Upper lobe of left lung (tissue), 6 donors: ENCODE measurements around the gene TMEM190. TPM values are rescaled to one million over a fixed set of nuclear protein-coding genes. Genes with fewer than 3 reads are reported as not detected.

Experiments
- ATAC-seq, 2 donors: fragments of 200-7000 bp; cut with Tn5 transposase; one replicate each; pipeline ENCODE4 v1.9.1; 2022; ENCODE audit warnings: mild to moderate bottlenecking in 2 of 2, moderate library complexity in 2 of 2; ENCODE audit not compliant: low FRiP score in 2 of 2
- DNase-seq, 2 donors: peaks; one replicate each; pipeline ENCODE4 v3.0.0-alpha.2; 2019 to 2020
- H3K27ac ChIP-seq, 4 donors: fragments of 200-600 bp; sonication (generic); one replicate each; pipeline ENCODE4 v1.5.1; 2016 to 2019
- H3K27me3 ChIP-seq, 4 donors: fragments of 200-600 bp; sonication (generic); one replicate each; pipeline ENCODE4 v1.5.1; 2017 to 2019
- H3K36me3 ChIP-seq, 4 donors: fragments of 200-600 bp; sonication (generic); one replicate each; pipeline ENCODE4 v1.5.1; 2016 to 2019
- H3K4me1 ChIP-seq, 4 donors: fragments of 200-600 bp; sonication (generic); one replicate each; pipeline ENCODE4 v1.5.1; 2018 to 2019
- H3K4me3 ChIP-seq, 4 donors: fragments of 200-600 bp; sonication (generic); one replicate each; pipeline ENCODE4 v1.5.1; 2017 to 2019; ENCODE audit warnings: mild to moderate bottlenecking in 2 of 4, moderate library complexity in 1 of 4
- H3K9me3 ChIP-seq, 4 donors: fragments of 200-600 bp; sonication (generic); one replicate each; pipeline ENCODE4 v1.5.1; 2018 to 2019
- CTCF ChIP-seq, 6 experiments: fragments of 450-650 bp in 4 of 6; fragments of 200-600 bp in 2 of 6; sonication (generic) in 2 of 6; IDR thresholded peaks; one replicate each; pipeline ENCODE4 v1.5.1; 2016 to 2019; ENCODE audit warnings: antibody characterized with exemption in 6 of 6
- EP300 ChIP-seq, 4 donors: sonication (generic); formaldehyde crosslinking; IDR thresholded peaks; one replicate each; pipeline ENCODE4 v1.5.1; 2017; ENCODE audit warnings: antibody characterized with exemption in 4 of 4, control low read depth in 2 of 4
- POLR2A ChIP-seq, 4 donors: fragments of 450-650 bp; IDR thresholded peaks; one replicate each; pipeline ENCODE4 v1.5.1; 2016 to 2017; ENCODE audit warnings: antibody characterized with exemption in 4 of 4, mild to moderate bottlenecking in 2 of 4
- POLR2AphosphoS5 ChIP-seq, 2 donors: sonication (generic); formaldehyde crosslinking; IDR thresholded peaks; one replicate each; pipeline ENCODE4 v1.5.1; 2017; ENCODE audit warnings: antibody characterized with exemption in 2 of 2
- WGBS, 2 donors: methylation state at CpG; one replicate each; pipeline ENCODE4 v1.1.5; 2017 to 2018; 5-methylcytosine and 5-hydroxymethylcytosine counted together
- total RNA-seq, 6 donors: library from RNA; depleted of rRNA in 4 of 6; stranded (reverse); fragments of >200 nt in 4 of 6; gene quantifications; one replicate each; pipeline versions ENCODE4 v1.1.0 to v1.2.1, GENCODE V29; 2016 to 2021
- donor health status: DM: no; HTN: no; CAD: no; lungs with moderate emphysema.
- donor health status: DM: no; HTN: yes; CAD: no; lungs with severe emphysema.

TMEM190 gene
- total RNA-seq, 6 donors from 2014 or later = 0.92 to 48.6 (median 20.9) TPM

DNA sequence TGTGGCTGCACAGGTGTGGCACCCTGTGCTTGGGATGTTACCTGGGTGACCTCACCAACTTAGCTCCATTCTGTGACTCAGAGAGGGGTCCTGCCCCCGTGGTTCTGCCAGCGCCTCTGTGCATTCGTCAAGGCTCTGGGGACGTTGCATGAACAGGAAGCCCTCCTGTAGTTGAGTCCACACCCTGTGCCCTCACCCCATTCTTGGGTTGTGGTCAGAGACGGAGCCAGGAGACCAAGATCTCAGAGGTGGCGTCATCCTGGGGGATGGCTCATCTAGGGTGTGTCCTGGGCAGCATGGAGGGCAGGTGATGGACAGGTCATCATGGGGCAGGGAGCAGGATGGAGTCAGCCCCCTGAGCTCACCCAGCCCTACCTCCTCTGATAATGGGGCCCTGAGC is 24.6 kb upstream of the TMEM190 start:
- ATAC-seq = no peak

GRCh38 chr19:55352549-55353145 is 24.0 kb upstream of the TMEM190 start:
- Histone ChIP-seq H3K4me3 (no peak overlapping the region), H3K27ac (no peak overlapping the region), H3K36me3 (no peaks in the 10 kb centered on the region), H3K4me1 (peaks cover 15 to 30% (median 20%) of the 10 kb centered on the region in 4 donors), H3K27me3 (peaks cover 2 to 36% (median 23%) of the 10 kb centered on the region in 4 donors), H3K9me3 (no peaks in the 10 kb centered on the region)
- no peak for DNase-seq
- WGBS, 2 donors = 65 to 67% methylated on average over 22 to 25 of the region's 25 CpGs
- TF ChIP-seq CTCF (IDR thresholded peaks at IDR 0.05) (no peak), POLR2AphosphoS5 (IDR thresholded peaks at IDR 0.05) (no peak), EP300 (IDR thresholded peaks at IDR 0.05) (no peak), POLR2A (IDR thresholded peaks at IDR 0.05) (no peak)
- no peak for ATAC-seq

More for the DNA sequence above, 24.6 kb upstream of the TMEM190 start:
- H3K4me1 ChIP-seq = peaks cover 15 to 30% (median 20%) of the 10 kb centered on the region in 4 donors
- H3K4me3 ChIP-seq = no peak overlapping the region
- peaks cover 0 to 5% (median 2%) of the 10 kb centered on the region in 4 donors for H3K36me3 ChIP-seq
- no peaks in the 10 kb centered on the region for H3K9me3 ChIP-seq
- WGBS, 2 donors = 50 to 74% methylated on average over 4 to 6 of the region's 6 CpGs
- H3K27me3 ChIP-seq = peaks cover 2 to 36% (median 23%) of the 10 kb centered on the region in 4 donors
- H3K27ac ChIP-seq = no peak overlapping the region
- DNase-seq = no peak
- TF ChIP-seq EP300 (IDR thresholded peaks at IDR 0.05) (no peak), CTCF (IDR thresholded peaks at IDR 0.05) (no peak), POLR2A (IDR thresholded peaks at IDR 0.05) (no peak), POLR2AphosphoS5 (IDR thresholded peaks at IDR 0.05) (no peak)

- WGBS, 2 donors = 2% methylated on average over 21 to 24 of the region's 24 CpGs
- DNase-seq (peak in 1 of 2 donors; percentile 59), ATAC-seq (no peak)
- Histone ChIP-seq H3K4me1 (peaks cover 15 to 25% (median 20%) of the 10 kb centered on the region in 4 donors), H3K36me3 (no peaks in the 10 kb centered on the region), H3K9me3 (no peaks in the 10 kb centered on the region), H3K27me3 (peaks cover 2 to 36% (median 23%) of the 10 kb centered on the region in 4 donors), H3K27ac (no peak overlapping the region), H3K4me3 (peak overlapping the region in 3 of 4 donors; percentile 33 to 53 (median 51))
- TF ChIP-seq POLR2AphosphoS5 (IDR thresholded peaks at IDR 0.05) = no peak
Measured at GRCh38 chr19:55353356-55353802, 23.2 kb upstream of the TMEM190 start.

- Histone ChIP-seq H3K27ac (no peak overlapping the region), H3K27me3 (peaks cover 2 to 36% (median 23%) of the 10 kb centered on the region in 4 donors), H3K9me3 (no peaks in the 10 kb centered on the region), H3K36me3 (no peaks in the 10 kb centered on the region), H3K4me3 (peak overlapping the region; percentile 10 to 53 (median 42)), H3K4me1 (peaks cover 15 to 22% (median 19%) of the 10 kb centered on the region in 4 donors)
- TF ChIP-seq POLR2A (IDR thresholded peaks at IDR 0.05) (no peak), CTCF (IDR thresholded peaks at IDR 0.05) (no peak)
- DNase-seq (peak; percentile 82 to 93), ATAC-seq (peak in 1 of 2 donors; percentile 90)
- WGBS, 2 donors = 2 to 4% methylated on average over 19 to 41 of the region's 72 CpGs
Measured at GRCh38 chr19:55353803-55354697, 22.6 kb upstream of the TMEM190 start.

GRCh38 chr19:55354698-55355212 is 21.9 kb upstream of the TMEM190 start, which contains the start of gene COX6B2:
COX6B2 (minus strand) TSS chr19:55354719; CDS start chr19:55354521, 198 bp downstream.
- TF ChIP-seq CTCF (IDR thresholded peaks at IDR 0.05) = no peak
- no peak for TF ChIP-seq POLR2AphosphoS5 (IDR thresholded peaks at IDR 0.05)
- TF ChIP-seq EP300 (IDR thresholded peaks at IDR 0.05) = no peak
- TF ChIP-seq POLR2A (IDR thresholded peaks at IDR 0.05) = no peak
- H3K27ac ChIP-seq = no peak within 1 kb of the TSS
- peak in 1 of 2 donors; percentile 71 for DNase-seq

More at GRCh38 chr19:55354698-55355212, 21.9 kb upstream of the TMEM190 start, which contains the start of gene COX6B2:
- Histone ChIP-seq H3K27me3 (peaks cover 2 to 36% (median 23%) of the 10 kb centered on the region in 4 donors), H3K4me3 (peak within 1 kb of the TSS; percentile 10 to 53 (median 42)), H3K9me3 (no peaks in the 10 kb centered on the region), H3K4me1 (peaks cover 15 to 22% (median 19%) of the 10 kb centered on the region in 4 donors), H3K36me3 (no peaks in the 10 kb centered on the region)
- 0 to 6% methylated on average over 3 to 11 of the region's 43 CpGs for WGBS, 2 donors
- no peak for ATAC-seq
